Endothelial cell of umbilical vein (primary cell): ENCODE data around the gene EYS. TPM values are rescaled to one million over a fixed set of nuclear protein-coding genes. Genes with fewer than 3 reads are reported as not detected.

Experiments used
- BruUV-seq: library from RNA; stranded (reverse); fragments of 400-500 nt; replicated peaks from 2 replicates; lab custom pipeline; 2021; lab: Mats Ljungman, UMichigan
- CTCF ChIA-PET: fragments of 300-600, 350-600 bp; sonication (Branson Sonifier 250); formaldehyde crosslinking; loops from one replicate; lab custom pipeline; 2021; ENCODE audit warnings: antibody characterized with exemption, inconsistent platforms; lab: Charles Lee
- POLR2A ChIA-PET: fragments of 300-600, 350-600 bp; sonication (Branson Sonifier 250); formaldehyde crosslinking; loops from one replicate; lab custom pipeline; 2021; ENCODE audit warnings: antibody characterized with exemption, inconsistent platforms; lab: Charles Lee
- DNase-seq: peaks from one replicate; pipeline ENCODE4 v3.0.0-alpha.2; 2011; ENCODE audit warnings: low read depth, low spot score
- FAIRE-seq: peaks from 2 replicates; lab custom pipeline; 2011; peaks lifted over from hg19 to GRCh38; lab: Jason Lieb, UNC
- H2AFZ ChIP-seq: 2 replicates; pipeline ENCODE4 v1.6.0; 2012; ENCODE audit warnings: low read depth, low read length, control low read depth, inconsistent platforms
- H3K27ac ChIP-seq: 2 replicates; pipeline ENCODE4 v1.5.1; 2011; ENCODE audit warnings: low read depth, mild to moderate bottlenecking, control low read depth, low read length, moderate library complexity; ENCODE audit not compliant: insufficient read depth
- H3K27me3 ChIP-seq, 2 experiments: 2 replicates each; pipeline versions ENCODE4 v1.6.0 to v1.6.1; 2011; ENCODE audit warnings: low read length in 2 of 2, mixed read lengths in 1 of 2; ENCODE audit not compliant: control insufficient read depth in 2 of 2, insufficient read depth in 2 of 2
- H3K36me3 ChIP-seq, 2 experiments: 2 replicates in 1 of 2; 3 replicates in 1 of 2; pipeline ENCODE4 v1.5.1; 2011; ENCODE audit warnings: low read length in 2 of 2, mild to moderate bottlenecking in 1 of 2, moderate library complexity in 1 of 2; ENCODE audit not compliant: control insufficient read depth in 2 of 2, insufficient read depth in 2 of 2; ENCODE audit errors: extremely low read depth in 1 of 2
- H3K4me1 ChIP-seq: 3 replicates; pipeline ENCODE4 v1.5.1; 2011; ENCODE audit warnings: mild to moderate bottlenecking, low read length; ENCODE audit not compliant: control insufficient read depth, insufficient read depth; ENCODE audit errors: extremely low read depth
- H3K4me2 ChIP-seq: 2 replicates; pipeline ENCODE4 v1.6.1; 2011; ENCODE audit warnings: low read length, control low read depth, mixed read lengths; ENCODE audit not compliant: insufficient read depth
- H3K4me3 ChIP-seq, 3 experiments: fragments of 200-600 bp in 1 of 3; sonication (generic), shearing (Covaris generic) in 1 of 3; replicated peaks in 1 of 3; 2 replicates each; pipeline ENCODE4 v1.5.1; 2011 to 2016; ENCODE audit warnings: control low read depth in 3 of 3, low read length in 3 of 3, mild to moderate bottlenecking in 2 of 3, inconsistent platforms in 1 of 3, low read depth in 1 of 3, moderate library complexity in 1 of 3; ENCODE audit not compliant: insufficient read depth in 1 of 3
- H3K79me2 ChIP-seq: 2 replicates; pipeline ENCODE4 v1.6.0; 2012; ENCODE audit warnings: low read length, inconsistent platforms; ENCODE audit not compliant: control insufficient read depth, insufficient read depth
- H3K9ac ChIP-seq: replicated peaks from 2 replicates; pipeline ENCODE3; 2011; ENCODE audit warnings: low read length, control low read depth; ENCODE audit not compliant: insufficient read depth; ENCODE audit errors: extremely low read depth
- H3K9me1 ChIP-seq: replicated peaks from 3 replicates; pipeline ENCODE4 v1.6.0; 2011; ENCODE audit warnings: mild to moderate bottlenecking, low read length; ENCODE audit not compliant: control insufficient read depth, insufficient read depth; ENCODE audit errors: extremely low read depth
- H3K9me3 ChIP-seq: replicated peaks from 2 replicates; pipeline ENCODE4 v1.5.1; 2012; ENCODE audit warnings: low read length, inconsistent platforms; ENCODE audit not compliant: control insufficient read depth, insufficient read depth
- H4K20me1 ChIP-seq: replicated peaks from 2 replicates; pipeline ENCODE3; 2011; ENCODE audit warnings: mild to moderate bottlenecking, low read length; ENCODE audit not compliant: control insufficient read depth, insufficient read depth; ENCODE audit errors: extremely low read depth
- CTCF ChIP-seq, 2 donors: IDR thresholded peaks; 1 replicate in 1 of 2; 2 replicates in 1 of 2; pipeline ENCODE4 v1.5.1; 2011; ENCODE audit warnings: low read length in 2 of 2, mild to moderate bottlenecking in 2 of 2, moderate library complexity in 2 of 2, control low read depth in 1 of 2, inconsistent platforms in 1 of 2, low read depth in 1 of 2; ENCODE audit not compliant: insufficient read depth in 1 of 2; ENCODE audit errors: extremely low read depth in 1 of 2
- EZH2 ChIP-seq: IDR thresholded peaks from 2 replicates; pipeline ENCODE4 v1.6.1; 2012; ENCODE audit warnings: borderline replicate concordance, low read depth, mild to moderate bottlenecking, moderate library complexity, low read length, inconsistent platforms; ENCODE audit not compliant: severe bottlenecking
- FOS ChIP-seq: IDR thresholded peaks from 2 replicates; pipeline ENCODE4 v1.6.1; 2011; ENCODE audit warnings: mild to moderate bottlenecking, low read length, moderate library complexity, borderline replicate concordance; ENCODE audit not compliant: insufficient read depth
- GATA2 ChIP-seq: IDR thresholded peaks from 2 replicates; pipeline ENCODE4 v1.7.0; 2011; ENCODE audit warnings: low read depth, mild to moderate bottlenecking, moderate library complexity, mixed read lengths, low read length; ENCODE audit not compliant: insufficient read length, insufficient read depth
- JUN ChIP-seq: IDR thresholded peaks from 2 replicates; pipeline ENCODE4 v1.6.1; 2011; ENCODE audit warnings: borderline replicate concordance, low read depth; ENCODE audit not compliant: insufficient read length, insufficient read depth
- MAX ChIP-seq: IDR thresholded peaks from 2 replicates; pipeline ENCODE4 v1.6.1; 2011; ENCODE audit not compliant: insufficient read depth, insufficient read length
- MYC ChIP-seq: IDR thresholded peaks from one replicate; pipeline ENCODE4 v1.6.1; 2011; ENCODE audit warnings: mild to moderate bottlenecking, low read depth, low read length
- POLR2A ChIP-seq: IDR thresholded peaks from 2 replicates; pipeline ENCODE4 v1.6.1; 2012; ENCODE audit warnings: low read depth, mild to moderate bottlenecking, control low read depth, low read length
- POLR2AphosphoS5 ChIP-seq: IDR thresholded peaks from 2 replicates; pipeline ENCODE4 v1.6.1; 2012; ENCODE audit warnings: low read depth, mild to moderate bottlenecking, control low read depth, low read length, moderate library complexity; ENCODE audit not compliant: insufficient read depth
- dilution Hi-C: fragments of 300-500 bp; cut with MboI; formaldehyde crosslinking; loops from one replicate; pipeline ENCODE4 v1.15.0; 2019; ENCODE audit warnings: low sequenced_read_pairs; ENCODE audit not compliant: extremely low pct_ligation_motif_present
- intact Hi-C: fragments of 100-400 bp; cut with micrococcal nuclease; formaldehyde crosslinking; loops from one replicate; pipeline ENCODE4 v1.10.0; 2022
- polyA plus RNA-seq, 4 experiments: library from polyadenylated mRNA; depleted of rRNA in 3 of 4; stranded (reverse) in 3 of 4; unstranded in 1 of 4; fragments of >200 nt; gene quantifications; 2 replicates each; pipeline versions ENCODE4 v1.2.1 to v1.2.3, GENCODE V29; 2011 to 2012; ENCODE audit warnings: missing spikeins in 1 of 4
- total RNA-seq: library from RNA; stranded (reverse); gene quantifications from 2 replicates; pipeline ENCODE4 v1.2.3, GENCODE V29; 2021

The EYS gene
- total and polyA plus RNA-seq, 2 donors (not counting 3 experiments of a cell fraction or from before 2014, with no cell fraction given): 0.01 to 0.27 TPM

DNA sequence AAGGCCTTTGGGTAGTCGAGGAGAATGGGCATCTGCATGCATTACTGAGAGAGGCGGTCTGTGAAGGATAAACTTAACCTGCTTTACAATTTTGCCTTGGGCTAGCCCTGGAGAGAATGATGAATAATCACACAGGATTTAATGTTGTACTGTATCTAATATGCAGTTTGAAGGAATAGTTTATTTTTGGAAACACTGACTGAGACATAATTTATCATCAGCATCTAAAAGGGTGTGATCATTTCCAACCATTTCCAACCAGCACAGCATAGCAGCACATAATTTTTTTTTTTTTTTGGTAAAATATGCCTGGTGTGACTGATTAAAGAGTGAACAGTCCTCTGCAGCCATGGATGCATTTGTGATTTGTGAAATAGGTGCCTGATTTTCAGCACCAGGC is 1552.0 kb downstream of the EYS start:
- Histone ChIP-seq H3K79me2 (no peaks in the 10 kb centered on the region), H3K4me3 (no peak overlapping the region), H3K36me3 (no peaks in the 10 kb centered on the region), H4K20me1 (no peaks in the 10 kb centered on the region), H3K27me3 (no peaks in the 10 kb centered on the region), H3K4me1 (no peaks in the 10 kb centered on the region), H3K9me3 (no peaks in the 10 kb centered on the region), H3K4me2 (no peak overlapping the region), H3K27ac (no peak overlapping the region), H3K9ac (no peak overlapping the region), H2AFZ (no peak overlapping the region), H3K9me1 (no peaks in the 10 kb centered on the region)
- CTCF ChIA-PET: no interaction called here
- TF ChIP-seq MAX (no peak), JUN (no peak), EZH2 (no peak), MYC (no peak), FOS (no peak), POLR2AphosphoS5 (no peak), CTCF (IDR thresholded peaks at IDR 0.05; ENCODE audit: extremely low read depth in 1 of 2, insufficient read depth in 1 of 2, low read depth in 1 of 2, low read length in 2 of 2) (no peak), POLR2A (no peak), GATA2 (no peak)
- POLR2A ChIA-PET: no interaction called here
- DNase-seq (no peak), FAIRE-seq (no peak)
- dilution Hi-C loops: no loop called here
- intact Hi-C loops: no loop called here
- no TSS peak for BruUV-seq
